Measurements from ENCODE around the gene FBXO31. TPM values are rescaled to one million over a fixed set of nuclear protein-coding genes. Genes with fewer than 3 reads are reported as not detected.
A peak's percentile ranks its signal among the peaks of the same experiment; 100 is the strongest.

Gene FBXO31
- total and polyA plus RNA-seq, 12 donors = 19.2 to 106 (median 65.9) TPM

DNA sequence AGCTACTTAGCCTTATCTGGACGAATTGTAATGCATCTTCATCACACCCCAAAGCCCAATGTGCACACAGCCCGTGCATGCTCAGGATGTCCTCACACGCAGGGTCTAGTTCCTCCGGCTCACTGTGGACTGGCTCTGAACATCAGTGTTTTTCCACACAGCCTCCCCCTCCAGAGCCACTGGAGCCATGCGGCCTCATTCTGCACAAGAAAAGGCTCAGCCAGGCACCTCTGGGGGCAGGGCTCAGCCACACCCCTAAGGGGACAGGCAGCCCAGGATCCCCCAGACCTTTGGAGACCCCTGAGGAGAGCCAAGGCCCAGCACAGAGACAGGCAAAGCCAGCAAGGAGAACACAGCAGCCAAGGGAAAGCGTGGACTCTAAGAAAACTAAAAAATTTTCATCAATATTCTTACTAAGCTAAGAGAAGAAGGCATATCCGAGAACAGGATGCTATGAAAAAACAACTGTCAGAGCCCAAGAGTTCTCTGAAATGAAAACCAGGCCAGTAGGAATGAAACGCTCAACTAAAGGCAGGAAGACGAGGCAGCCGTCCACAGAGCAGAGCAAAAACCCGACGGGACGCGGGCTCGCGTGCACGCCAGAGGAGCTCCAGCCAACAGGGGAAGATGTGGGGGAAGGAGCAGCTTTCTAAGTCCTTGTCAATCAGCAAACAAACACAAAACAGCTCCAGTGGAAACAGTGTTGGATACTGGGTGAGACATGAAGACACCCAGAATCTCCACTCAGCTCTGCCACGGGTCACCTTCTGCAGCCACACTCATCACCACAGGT is 43.0 kb upstream of the FBXO31 start:
- Histone ChIP-seq H3K4me3 (no peak overlapping the region), H3K9me3 (replicated peaks in 1 of 3) (no peaks in the 10 kb centered on the region), H3K27ac (no peak overlapping the region), H3K27me3 (no peaks in the 10 kb centered on the region), H3K4me1 (replicated peaks in 1 of 2) (peaks cover 2% of the 10 kb centered on the region in 2 donors), H3K36me3 (replicated peaks in 1 of 2) (peaks cover 0 to 41% of the 10 kb centered on the region in 2 donors)
- peak in 1 of 7 donors; percentile 8 for DNase-seq
- TF ChIP-seq CTCF (IDR thresholded peaks at IDR 0.05) = no peak
- TF ChIP-seq POLR2A (IDR thresholded peaks at IDR 0.05) = no peak
- WGBS, 4 donors = 87 to 91% (median 89%) methylated on average over 18 of the region's 18 CpGs
- intact Hi-C loops (cut with DNase I) = loop anchor here in 1 of 2 donors (10.0 kb wide), 1 partner anchor 208 kb away; no protein-coding TSS in a partner anchor

- H3K9me3 ChIP-seq (replicated peaks in 1 of 3) = no peaks in the 10 kb centered on the region
- peak in 1 of 7 donors; percentile 11 for DNase-seq
- WGBS, 4 donors = 87 to 97% (median 91%) methylated on average over 11 to 12 of the region's 12 CpGs
- H3K36me3 ChIP-seq (replicated peaks in 1 of 2) = peaks cover 0 to 45% of the 10 kb centered on the region in 2 donors
- H3K27me3 ChIP-seq = no peaks in the 10 kb centered on the region
- H3K27ac ChIP-seq = no peak overlapping the region
- TF ChIP-seq POLR2A (IDR thresholded peaks at IDR 0.05) = no peak
- no peak for TF ChIP-seq CTCF (IDR thresholded peaks at IDR 0.05)
- H3K4me3 ChIP-seq = no peak overlapping the region
- intact Hi-C loops (cut with DNase I) = loop anchor here in 1 of 2 donors (10.0 kb wide), 1 partner anchor 209 kb away; no protein-coding TSS in a partner anchor
- H3K4me1 ChIP-seq (replicated peaks in 1 of 2) = no peaks in the 10 kb centered on the region
These were observed 42.4 kb upstream of the FBXO31 start for GRCh38 chr16:87425941-87426340.

- Histone ChIP-seq H3K4me3 (no peak overlapping the region), H3K36me3 (replicated peaks in 1 of 2) (peaks cover 0 to 52% of the 10 kb centered on the region in 2 donors), H3K27ac (no peak overlapping the region), H3K9me3 (replicated peaks in 1 of 3) (no peaks in the 10 kb centered on the region), H3K4me1 (replicated peaks in 1 of 2) (no peaks in the 10 kb centered on the region), H3K27me3 (no peaks in the 10 kb centered on the region)
- intact Hi-C loops (cut with DNase I) = loop anchor here in 1 of 2 donors (10.0 kb wide), 1 partner anchor 211 kb away; no protein-coding TSS in a partner anchor
- 72 to 88% (median 81%) methylated on average over 4 to 12 of the region's 12 CpGs for whole genome bisulfite sequencing, 4 donors
- TF ChIP-seq CTCF (IDR thresholded peaks at IDR 0.05) = no peak
- no peak for TF ChIP-seq POLR2A (IDR thresholded peaks at IDR 0.05)
- peak in 1 of 7 donors; percentile 11 for DNase-seq
These were observed 40.7 kb upstream of the FBXO31 start for GRCh38 chr16:87424266-87424665.

- 91 to 95% (median 94%) methylated on average over 15 of the region's 15 CpGs for WGBS, 4 donors
- H3K36me3 ChIP-seq (replicated peaks in 1 of 2) = peaks cover 0 to 54% of the 10 kb centered on the region in 2 donors
- no peak overlapping the region for H3K4me3 ChIP-seq
- no peak overlapping the region for H3K27ac ChIP-seq
- H3K4me1 ChIP-seq (replicated peaks in 1 of 2) = no peaks in the 10 kb centered on the region
- intact Hi-C loops (cut with DNase I) = loop anchor here in 1 of 2 donors (10.0 kb wide), 1 partner anchor 211 kb away; no protein-coding TSS in a partner anchor
- TF ChIP-seq CTCF (IDR thresholded peaks at IDR 0.05) = no peak
- TF ChIP-seq POLR2A (IDR thresholded peaks at IDR 0.05) = no peak
- no peaks in the 10 kb centered on the region for H3K9me3 ChIP-seq (replicated peaks in 1 of 3)
- DNase-seq = peak in 1 of 7 donors; percentile 23
- no peaks in the 10 kb centered on the region for H3K27me3 ChIP-seq
These were observed 39.9 kb upstream of the FBXO31 start for GRCh38 chr16:87423429-87423828.

Data from adrenal gland (tissue), 12 donors.